Loucy (cell line): ENCODE measurements around the gene LRRC26.

Experiments used
- EZH2phosphoT487 ChIP-seq: fragments of 200-600 bp; IDR thresholded peaks from 2 replicates; pipeline ENCODE4 v1.6.1; 2018; ENCODE audit warnings: antibody characterized with exemption, mild to moderate bottlenecking, moderate library complexity, borderline replicate concordance
- TF ChIP-seq, protein P1 (sequence below): fragments of 200-600 bp; sonication (generic); conservative IDR thresholded peaks from 2 replicates; pipeline ENCODE4 v1.5.1; 2014; ENCODE audit warnings: mild to moderate bottlenecking, antibody characterized with exemption, low read length

DNA sequence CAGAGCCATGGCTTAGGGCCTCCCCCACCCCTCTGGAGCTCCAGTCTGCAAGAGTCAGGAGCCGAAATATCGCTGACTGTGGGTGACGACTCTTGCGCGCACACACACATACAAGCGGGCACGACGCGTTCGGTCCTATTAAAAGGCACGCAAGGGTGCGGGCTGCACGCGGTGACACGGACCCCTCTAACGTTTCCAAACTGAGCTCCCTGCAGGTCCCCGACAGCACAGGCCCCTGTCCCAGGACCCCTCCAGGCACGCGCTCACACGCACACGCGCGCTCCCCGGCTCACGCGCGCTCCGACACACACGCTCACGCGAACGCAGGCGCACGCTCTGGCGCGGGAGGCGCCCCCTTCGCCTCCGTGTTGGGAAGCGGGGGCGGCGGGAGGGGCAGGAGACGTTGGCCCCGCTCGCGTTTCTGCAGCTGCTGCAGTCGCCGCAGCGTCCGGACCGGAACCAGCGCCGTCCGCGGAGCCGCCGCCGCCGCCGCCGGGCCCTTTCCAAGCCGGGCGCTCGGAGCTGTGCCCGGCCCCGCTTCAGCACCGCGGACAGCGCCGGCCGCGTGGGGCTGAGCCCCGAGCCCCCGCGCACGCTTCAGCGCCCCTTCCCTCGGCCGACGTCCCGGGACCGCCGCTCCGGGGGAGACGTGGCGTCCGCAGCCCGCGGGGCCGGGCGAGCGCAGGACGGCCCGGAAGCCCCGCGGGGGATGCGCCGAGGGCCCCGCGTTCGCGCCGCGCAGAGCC lies 31.0 kb downstream of the LRRC26 start, which contains the start of gene GRIN1:
- TF ChIP-seq, protein P1, sequence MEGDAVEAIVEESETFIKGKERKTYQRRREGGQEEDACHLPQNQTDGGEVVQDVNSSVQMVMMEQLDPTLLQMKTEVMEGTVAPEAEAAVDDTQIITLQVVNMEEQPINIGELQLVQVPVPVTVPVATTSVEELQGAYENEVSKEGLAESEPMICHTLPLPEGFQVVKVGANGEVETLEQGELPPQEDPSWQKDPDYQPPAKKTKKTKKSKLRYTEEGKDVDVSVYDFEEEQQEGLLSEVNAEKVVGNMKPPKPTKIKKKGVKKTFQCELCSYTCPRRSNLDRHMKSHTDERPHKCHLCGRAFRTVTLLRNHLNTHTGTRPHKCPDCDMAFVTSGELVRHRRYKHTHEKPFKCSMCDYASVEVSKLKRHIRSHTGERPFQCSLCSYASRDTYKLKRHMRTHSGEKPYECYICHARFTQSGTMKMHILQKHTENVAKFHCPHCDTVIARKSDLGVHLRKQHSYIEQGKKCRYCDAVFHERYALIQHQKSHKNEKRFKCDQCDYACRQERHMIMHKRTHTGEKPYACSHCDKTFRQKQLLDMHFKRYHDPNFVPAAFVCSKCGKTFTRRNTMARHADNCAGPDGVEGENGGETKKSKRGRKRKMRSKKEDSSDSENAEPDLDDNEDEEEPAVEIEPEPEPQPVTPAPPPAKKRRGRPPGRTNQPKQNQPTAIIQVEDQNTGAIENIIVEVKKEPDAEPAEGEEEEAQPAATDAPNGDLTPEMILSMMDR, result no peak
- no peak for TF ChIP-seq EZH2phosphoT487
